K562 (cell line): ENCODE measurements around the gene IMMP2L. TPM values are rescaled to one million over a fixed set of nuclear protein-coding genes. Genes with fewer than 3 reads are reported as not detected.
"Not testable (repeated sequence)": the region's sequence is repeated elsewhere in the genome, so short reads cannot be mapped to it uniquely, and the experiment has no call there.

Experiments
- ATAC-seq: fragments of 200-7000 bp; cut with Tn5 transposase; 3 replicates; pipeline ENCODE4 v1.9.1; 2020; ENCODE audit warnings: moderate library complexity
- BruUV-seq: library from RNA; stranded (reverse); fragments of 400-500 nt; replicated peaks from 2 replicates; lab custom pipeline; 2021; lab: Mats Ljungman, UMichigan
- CTCF ChIA-PET: fragments of 300-600 bp; formaldehyde crosslinking; extraction: SDS; loops from one replicate; lab custom pipeline; 2021; ENCODE audit warnings: low intra/inter-chr PET ratio; lab: Yijun Ruan, JAX
- POLR2A ChIA-PET: fragments of 300-600, 350-650 bp; sonication (Branson Sonifier 250); formaldehyde crosslinking; extraction: SDS; loops from one replicate; lab custom pipeline; 2021; ENCODE audit warnings: antibody characterized with exemption, inconsistent platforms; lab: Yijun Ruan, JAX
- DNase-seq, 4 experiments: peaks; one replicate each; pipeline versions ENCODE4 v3.0.0 to v3.0.0-alpha.2; 2011 to 2018; ENCODE audit warnings: low spot score in 3 of 4, mixed read lengths in 3 of 4; ENCODE audit errors: extremely low read depth in 1 of 4
- FAIRE-seq: peaks from 2 replicates; lab custom pipeline; 2011; peaks lifted over from hg19 to GRCh38; lab: Jason Lieb, UNC
- H2AFZ ChIP-seq: 2 replicates; pipeline ENCODE4 v1.6.0; 2011; ENCODE audit warnings: low read depth, low read length, control low read depth, inconsistent platforms
- H3K27ac ChIP-seq: fragments of 200-600 bp; 3 replicates; pipeline ENCODE4 v1.8.0; 2011; ENCODE audit warnings: low read depth, mild to moderate bottlenecking, control low read depth, inconsistent platforms, low read length, moderate library complexity, mixed read lengths; ENCODE audit errors: extremely low read depth
- H3K27me3 ChIP-seq, 2 experiments: fragments of 300-600 bp in 1 of 2; 2 replicates in 1 of 2; 3 replicates in 1 of 2; pipeline versions ENCODE4 v1.6.0 to v1.8.0; 2011; ENCODE audit warnings: inconsistent platforms in 2 of 2, low read length in 2 of 2, mild to moderate bottlenecking in 1 of 2, mixed read lengths in 1 of 2, moderate library complexity in 1 of 2; ENCODE audit not compliant: control insufficient read depth in 2 of 2, insufficient read depth in 2 of 2
- H3K36me3 ChIP-seq: fragments of 300-600 bp; 3 replicates; pipeline ENCODE4 v1.8.0; 2011; ENCODE audit warnings: mild to moderate bottlenecking, low read length, inconsistent platforms; ENCODE audit not compliant: control insufficient read depth, insufficient read depth
- H3K4me1 ChIP-seq, 2 experiments: fragments of 200-600 bp in 1 of 2; replicated peaks in 1 of 2; 2 replicates in 1 of 2; 3 replicates in 1 of 2; pipeline versions ENCODE4 v1.5.1 to v1.8.0; 2011; ENCODE audit warnings: inconsistent platforms in 2 of 2, low read length in 2 of 2, mild to moderate bottlenecking in 1 of 2, mixed read lengths in 1 of 2, moderate library complexity in 1 of 2; ENCODE audit not compliant: control insufficient read depth in 2 of 2, insufficient read depth in 2 of 2
- H3K4me2 ChIP-seq: 2 replicates; pipeline ENCODE4 v1.6.1; 2011; ENCODE audit warnings: low read length, control low read depth, inconsistent platforms, mixed read lengths; ENCODE audit not compliant: insufficient read depth
- H3K4me3 ChIP-seq: fragments of 200-600 bp; sonication (generic), shearing (Covaris generic); 2 replicates; pipeline ENCODE4 v1.5.1; 2016; ENCODE audit warnings: control low read depth, inconsistent platforms
- H3K79me2 ChIP-seq: fragments of 200-600 bp; 3 replicates; pipeline ENCODE4 v1.8.0; 2011; ENCODE audit warnings: low read length, inconsistent platforms; ENCODE audit not compliant: control insufficient read depth, insufficient read depth
- H3K9ac ChIP-seq, 2 experiments: 2 replicates each; pipeline versions ENCODE4 v1.6.0 to v1.6.1; 2011; ENCODE audit warnings: low read depth in 2 of 2, low read length in 2 of 2, control low read depth in 1 of 2, inconsistent platforms in 1 of 2, mild to moderate bottlenecking in 1 of 2, mixed read lengths in 1 of 2; ENCODE audit not compliant: insufficient read depth in 1 of 2
- H3K9me1 ChIP-seq: one replicate; pipeline ENCODE4 v1.6.0; 2011; ENCODE audit warnings: inconsistent platforms, mild to moderate bottlenecking, low read length, moderate library complexity; ENCODE audit not compliant: control insufficient read depth, insufficient read depth
- H3K9me3 ChIP-seq: replicated peaks from 2 replicates; pipeline ENCODE4 v1.5.1; 2011; ENCODE audit warnings: low read depth, low read length, inconsistent platforms; ENCODE audit not compliant: control insufficient read depth, insufficient read depth
- H4K20me1 ChIP-seq: replicated peaks from 2 replicates; pipeline ENCODE4 v1.6.1; 2011; ENCODE audit warnings: low read length, inconsistent platforms, mixed read lengths; ENCODE audit not compliant: control insufficient read depth, insufficient read depth
- ARID1B ChIP-seq: fragments of 450-650 bp; IDR thresholded peaks from 2 replicates; pipeline ENCODE4 v1.6.1; 2016; ENCODE audit warnings: antibody characterized with exemption, mild to moderate bottlenecking, inconsistent platforms
- HNRNPLL ChIP-seq: fragments of 200-400 bp; formaldehyde crosslinking; IDR thresholded peaks from 2 replicates; pipeline ENCODE4 v1.6.1; 2017; ENCODE audit warnings: low read length, low read depth, mild to moderate bottlenecking; ENCODE audit not compliant: poor library complexity, severe bottlenecking
- PCBP1 ChIP-seq: fragments of 200-400 bp; formaldehyde crosslinking; IDR thresholded peaks from 2 replicates; pipeline ENCODE4 v1.6.1; 2018; ENCODE audit warnings: mild to moderate bottlenecking, low read depth, low read length; ENCODE audit not compliant: poor library complexity, severe bottlenecking
- ZNF551 ChIP-seq: fragments of 250-450 bp; sonication (Bioruptor Pico); IDR thresholded peaks from 2 replicates; pipeline ENCODE4 v1.5.0; 2021; ENCODE audit warnings: mild to moderate bottlenecking, moderate library complexity
- WGBS: fragments of 100-300 bp; shearing (Covaris generic); methylation state at CpG from one replicate; pipeline ENCODE4 v1.1.6; 2016; ENCODE audit warnings: low coverage, mixed read lengths; ENCODE audit not compliant: insufficient coverage; ENCODE audit errors: missing lambda C conversion rate; 5-methylcytosine and 5-hydroxymethylcytosine counted together
- in situ Hi-C: fragments of 300-500 bp; cut with MboI; formaldehyde crosslinking; loops from 4 replicates; pipeline ENCODE4 v1.15.0; 2018; ENCODE audit warnings: inconsistent platforms, mixed read lengths
- intact Hi-C: fragments of 100-400 bp; cut with micrococcal nuclease; formaldehyde crosslinking; loops from 2 replicates; pipeline ENCODE4 v1.14.2; 2022
- polyA plus RNA-seq, 8 experiments: library from polyadenylated mRNA; depleted of rRNA in 4 of 8; stranded (reverse) in 5 of 8; unstranded in 3 of 8; fragments of >200 nt; fragmentation: Nextera tagmentation in 2 of 8; fragmentation: Illumina TruSeq in 1 of 8; extraction: Ambion mirVana in 2 of 8; extraction: Trizol in 1 of 8; gene quantifications; 2 replicates each; pipeline versions ENCODE4 v1.2.1 to v1.2.3, GENCODE V29; 2011 to 2014; ENCODE audit warnings: inconsistent platforms in 1 of 8, missing spikeins in 1 of 8
- total RNA-seq, 7 experiments: library from RNA; depleted of rRNA in 6 of 7; stranded (reverse); fragments of >200 nt in 6 of 7; fragmentation: Illumina TruSeq in 2 of 7; extraction: Trizol in 2 of 7; gene quantifications; 2 replicates each; pipeline versions ENCODE4 v1.2.1 to v1.2.3, GENCODE V29; 2011 to 2021; ENCODE audit warnings: low replicate concordance in 1 of 7
- TF ChIP-seq, protein P1 (sequence below): fragments of 250-450 bp; sonication (Bioruptor Pico); IDR thresholded peaks from 2 replicates; pipeline ENCODE4 v1.5.0; 2020; ENCODE audit warnings: mild to moderate bottlenecking, borderline replicate concordance

IMMP2L gene
- total and polyA plus RNA-seq, 9 of the 15 experiments (the other 6 are each of a cell fraction or from before 2014, with no cell fraction given) = 29.7 to 116 (median 53.0) TPM

GRCh38 chr7:110669410-110669809, 892.9 kb downstream of the IMMP2L start:
- 4% methylated on average over 5 of the region's 5 CpGs for WGBS

GRCh38 chr7:110664803-110665202, 897.5 kb downstream of the IMMP2L start:
- DNase-seq (no peak), FAIRE-seq (no peak), ATAC-seq (no peak)
- Histone ChIP-seq H3K79me2 (no peaks in the 10 kb centered on the region), H3K4me3 (no peak overlapping the region), H3K27me3 (no peaks in the 10 kb centered on the region), H3K4me2 (no peak overlapping the region), H3K36me3 (no peaks in the 10 kb centered on the region), H2AFZ (no peak overlapping the region), H3K9me3 (no peaks in the 10 kb centered on the region), H3K9me1 (no peaks in the 10 kb centered on the region), H3K27ac (no peak overlapping the region), H3K4me1 (no peaks in the 10 kb centered on the region), H4K20me1 (no peaks in the 10 kb centered on the region), H3K9ac (no peak overlapping the region)
- intact Hi-C loops (no loop called here), in situ Hi-C loops (no loop called here)
- POLR2A ChIA-PET = no interaction called here
- no TSS peak for BruUV-seq
- 15% methylated on average over 4 of the region's 4 CpGs for WGBS
- TF ChIP-seq ARID1B (no peak), ZNF551 (CRISPR knock-in tag) (no peak)
- TF ChIP-seq, protein P1, sequence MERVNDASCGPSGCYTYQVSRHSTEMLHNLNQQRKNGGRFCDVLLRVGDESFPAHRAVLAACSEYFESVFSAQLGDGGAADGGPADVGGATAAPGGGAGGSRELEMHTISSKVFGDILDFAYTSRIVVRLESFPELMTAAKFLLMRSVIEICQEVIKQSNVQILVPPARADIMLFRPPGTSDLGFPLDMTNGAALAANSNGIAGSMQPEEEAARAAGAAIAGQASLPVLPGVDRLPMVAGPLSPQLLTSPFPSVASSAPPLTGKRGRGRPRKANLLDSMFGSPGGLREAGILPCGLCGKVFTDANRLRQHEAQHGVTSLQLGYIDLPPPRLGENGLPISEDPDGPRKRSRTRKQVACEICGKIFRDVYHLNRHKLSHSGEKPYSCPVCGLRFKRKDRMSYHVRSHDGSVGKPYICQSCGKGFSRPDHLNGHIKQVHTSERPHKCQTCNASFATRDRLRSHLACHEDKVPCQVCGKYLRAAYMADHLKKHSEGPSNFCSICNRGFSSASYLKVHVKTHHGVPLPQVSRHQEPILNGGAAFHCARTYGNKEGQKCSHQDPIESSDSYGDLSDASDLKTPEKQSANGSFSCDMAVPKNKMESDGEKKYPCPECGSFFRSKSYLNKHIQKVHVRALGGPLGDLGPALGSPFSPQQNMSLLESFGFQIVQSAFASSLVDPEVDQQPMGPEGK (CRISPR knock-in tag) = no peak
- TF ChIP-seq, all 486 proteins: peak for 0
- CTCF ChIA-PET = no interaction called here

More at GRCh38 chr7:110669410-110669809, 892.9 kb downstream of the IMMP2L start:
- no peaks in the 10 kb centered on the region for H3K9me1 ChIP-seq
- no peak overlapping the region for H3K4me2 ChIP-seq
- DNase-seq = no peak
- no peak overlapping the region for H3K27ac ChIP-seq
- BruUV-seq = no TSS peak
- H3K9ac ChIP-seq = no peak overlapping the region
- no peaks in the 10 kb centered on the region for H3K9me3 ChIP-seq
- TF ChIP-seq HNRNPLL (no peak), PCBP1 (no peak)
- H3K36me3 ChIP-seq = no peaks in the 10 kb centered on the region
- in situ Hi-C loops = no loop called here
- ChIA-PET CTCF (no interaction called here), POLR2A (no interaction called here)
- no peak for FAIRE-seq
- no peak for ATAC-seq
- intact Hi-C loops = no loop called here
- H3K4me3 ChIP-seq = no peak overlapping the region
- no peaks in the 10 kb centered on the region for H3K4me1 ChIP-seq
- no peaks in the 10 kb centered on the region for H3K79me2 ChIP-seq
- no peak overlapping the region for H2AFZ ChIP-seq
- no peaks in the 10 kb centered on the region for H3K27me3 ChIP-seq
- no peaks in the 10 kb centered on the region for H4K20me1 ChIP-seq

GRCh38 chr7:110660637-110661036, 901.7 kb downstream of the IMMP2L start:
- DNase-seq, H3K27me3 ChIP-seq, H3K79me2 ChIP-seq, H3K9ac ChIP-seq, H3K9me3 ChIP-seq, H3K27ac ChIP-seq, H4K20me1 ChIP-seq, H3K4me2 ChIP-seq, FAIRE-seq, POLR2A ChIA-PET, H2AFZ ChIP-seq, H3K36me3 ChIP-seq, ATAC-seq, in situ Hi-C loops, H3K9me1 ChIP-seq, intact Hi-C loops, H3K4me3 ChIP-seq, BruUV-seq, CTCF ChIA-PET, H3K4me1 ChIP-seq: not testable (repeated sequence)
- WGBS = 2% methylated on average over 7 of the region's 7 CpGs
